Heart right ventricle (tissue), 16 donors: ENCODE data around the gene NPHP4. TPM values are rescaled to one million over a fixed set of nuclear protein-coding genes. Genes with fewer than 3 reads are reported as not detected.

Experiments used
- ATAC-seq, 8 donors: fragments of 200-7000 bp; cut with Tn5 transposase; one replicate each; pipeline ENCODE4 v1.9.1; 2020; ENCODE audit warnings: mild to moderate bottlenecking in 8 of 8, moderate library complexity in 8 of 8, moderate number of reproducible peaks in 1 of 8
- DNase-seq, 2 donors: peaks; one replicate each; pipeline ENCODE4 v3.0.0-alpha.2; 2020
- H3K27ac ChIP-seq, 10 donors: fragments of 200-600 bp; sonication (generic) in 2 of 10; one replicate each; pipeline versions ENCODE4 v1.5.0 to v1.8.0; 2020 to 2022; ENCODE audit warnings: mild to moderate bottlenecking in 3 of 10
- H3K27me3 ChIP-seq, 7 donors: fragments of 200-600 bp; one replicate each; pipeline ENCODE4 v1.8.0; 2021 to 2022; ENCODE audit warnings: mild to moderate bottlenecking in 2 of 7
- H3K36me3 ChIP-seq, 9 donors: fragments of 200-600 bp; sonication (generic) in 1 of 9; one replicate each; pipeline versions ENCODE4 v1.5.0 to v1.8.0; 2020 to 2022; ENCODE audit warnings: mild to moderate bottlenecking in 2 of 9
- H3K4me1 ChIP-seq, 9 donors: fragments of 200-600 bp; sonication (generic) in 1 of 9; one replicate each; pipeline versions ENCODE4 v1.5.0 to v1.8.0; 2020 to 2022; ENCODE audit warnings: mild to moderate bottlenecking in 4 of 9
- H3K4me3 ChIP-seq, 10 donors: fragments of 200-600 bp; sonication (generic) in 2 of 10; one replicate each; pipeline versions ENCODE4 v1.5.0 to v1.8.0; 2020 to 2022; ENCODE audit warnings: mild to moderate bottlenecking in 7 of 10, moderate library complexity in 2 of 10
- H3K9me3 ChIP-seq, 11 donors: fragments of 200-600 bp in 10 of 11; sonication (generic) in 2 of 11; one replicate each; pipeline versions ENCODE4 v1.5.0 to v1.8.0; 2013 to 2022; ENCODE audit warnings: mild to moderate bottlenecking in 2 of 11, control low read depth in 1 of 11, moderate library complexity in 1 of 11
- CTCF ChIP-seq, 9 donors: fragments of 200-600 bp; sonication (generic) in 2 of 9; IDR thresholded peaks; one replicate each; pipeline versions ENCODE4 v1.5.0 to v1.8.0; 2021 to 2022; ENCODE audit warnings: antibody characterized with exemption in 9 of 9, mild to moderate bottlenecking in 5 of 9, moderate library complexity in 1 of 9
- WGBS, 2 donors: extraction: QIAGEN DNeasy Blood & Tissue Kit; methylation state at CpG; one replicate each; pipeline ENCODE4 v1.1.7; 2013; ENCODE audit warnings: inconsistent platforms in 1 of 2; 5-methylcytosine and 5-hydroxymethylcytosine counted together
- intact Hi-C, 10 donors: fragments of 100-400 bp; cut with DNase I; formaldehyde crosslinking; loops; one replicate each; pipeline versions ENCODE4 v1.11.1 to v1.14.2; 2022
- polyA plus RNA-seq, 2 donors: library from polyadenylated mRNA; stranded (reverse); fragments of 200-250 nt; gene quantifications; one replicate each; pipeline ENCODE4 v1.2.3, GENCODE V29; 2013
- total RNA-seq, 10 donors: library from RNA; stranded (reverse); fragmentation: NEBNext Ultra II Directional in 3 of 10; extraction: Animal tissue kit (Norgen Biotek cat#: 25700) in 3 of 10; gene quantifications; one replicate each; pipeline versions ENCODE4 v1.2.1 to v1.2.4, GENCODE V29; 2021 to 2023
- donor health status: Arrhythmogenic right ventricular cardiomyopathy.
- donor health status: ischemic (EF 13 %, LVEDD 7.1; RV severe dilation, severe dysfunction).
- donor health status: healthy with polysubstance abuse.
- donor health status: DM: no; HTN: yes; CAD: no.
- donor health status: DM: no; HTN: no; CAD: no.
- donor health status: ischemic (EF 25% LVEDD 6.9; RV normal size, moderate dysfunction).
- donor health status: ischemic (EF 25% LVEDD 5.7; RV mildly dilated, moderate dysfunction).
- donor health status: healthy.
- donor health status: DM: yes; HTN: yes; CAD: no.
- donor health status: Ischemic cardiomyopathy.
- donor health status: ischemic (EF 35%, LVEDD 5.7; RV mildly dilated, moderate dysfunction).
- donor health status: nonischemic (EF 11% LVEDD 7.7; RV severe dilation, severe dysfunction).
- donor health status: DM: yes; HTN: yes; CAD: no.
- donor health status: PGD.
- donor health status: ischemic (EF 29% LVEDD 5.4; RV normal size, mild dysfunction).
- donor health status: nonischemic (EF 23%, LVEDD 6.1; RV moderate dilation, normal function).

The NPHP4 gene
- total and polyA plus RNA-seq, 12 donors: 2.4 to 5.7 (median 3.3) TPM

DNA sequence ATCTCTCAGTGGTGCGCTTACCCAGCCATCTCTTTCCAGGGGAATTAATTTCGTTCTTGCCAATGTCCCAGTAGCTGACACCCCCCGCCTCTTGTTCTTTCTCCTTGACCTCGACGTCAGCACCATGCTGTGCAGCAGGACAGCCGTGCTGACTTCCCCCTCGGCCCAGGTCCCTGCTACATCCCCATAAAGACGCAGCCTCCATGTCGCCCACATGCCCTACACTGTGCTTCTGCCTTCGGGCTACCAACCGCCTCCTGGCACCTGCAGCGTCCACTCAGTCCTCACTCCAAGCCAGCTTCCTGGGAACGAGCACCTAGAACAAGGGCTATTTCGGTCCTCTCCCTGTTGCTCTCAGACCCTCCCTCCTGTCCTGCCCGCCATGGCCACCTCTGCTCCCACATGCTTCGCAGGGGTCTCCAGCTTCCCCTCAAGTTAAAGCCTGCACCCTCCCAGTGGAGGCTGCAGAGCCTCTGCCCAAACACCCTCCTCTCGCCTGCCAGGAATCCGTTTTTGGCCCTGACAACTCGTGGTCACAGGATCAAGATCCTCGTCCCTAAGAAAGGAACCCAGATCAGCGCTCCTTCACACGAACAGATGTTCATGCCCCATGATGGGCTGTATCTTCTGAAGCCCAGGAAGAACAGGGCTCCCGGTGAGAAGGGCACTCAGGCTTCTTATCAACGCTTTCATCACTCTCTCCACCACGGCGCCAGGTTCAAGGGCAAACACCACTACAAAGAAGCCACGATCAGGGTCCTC, 109.7 kb downstream of the NPHP4 start:
- DNase-seq: no peak
- Histone ChIP-seq H3K9me3 (peaks cover 0 to 13% (median 0%) of the 10 kb centered on the region in 11 donors), H3K27ac (no peak overlapping the region), H3K27me3 (no peaks in the 10 kb centered on the region), H3K4me3 (no peak overlapping the region), H3K36me3 (peaks cover 0 to 43% (median 8%) of the 10 kb centered on the region in 9 donors), H3K4me1 (no peaks in the 10 kb centered on the region)
- no peak for TF ChIP-seq CTCF (IDR thresholded peaks at IDR 0.05)
- WGBS, 2 donors: 86 to 92% methylated on average over 27 of the region's 27 CpGs
- intact Hi-C loops: no loop called here
- ATAC-seq: no peak

GRCh38 chr1:5881526-5882222, 110.6 kb downstream of the NPHP4 start:
- H3K4me1 ChIP-seq: no peaks in the 10 kb centered on the region
- no peak for TF ChIP-seq CTCF (IDR thresholded peaks at IDR 0.05)
- H3K36me3 ChIP-seq: peaks cover 0 to 49% (median 8%) of the 10 kb centered on the region in 9 donors
- H3K27me3 ChIP-seq: no peaks in the 10 kb centered on the region
- peaks cover 0 to 13% (median 0%) of the 10 kb centered on the region in 11 donors for H3K9me3 ChIP-seq
- DNase-seq (no peak), ATAC-seq (no peak)
- intact Hi-C loops: no loop called here
- WGBS, 2 donors: 89 to 93% methylated on average over 22 of the region's 22 CpGs
- H3K27ac ChIP-seq: no peak overlapping the region
- H3K4me3 ChIP-seq: no peak overlapping the region

- Histone ChIP-seq H3K36me3 (peaks cover 0 to 49% (median 8%) of the 10 kb centered on the region in 9 donors), H3K4me3 (no peak overlapping the region), H3K9me3 (peaks cover 0 to 13% (median 0%) of the 10 kb centered on the region in 11 donors), H3K4me1 (no peaks in the 10 kb centered on the region), H3K27ac (no peak overlapping the region), H3K27me3 (no peaks in the 10 kb centered on the region)
- intact Hi-C loops: no loop called here
- WGBS, 2 donors: 95 to 97% methylated on average over 25 of the region's 25 CpGs
- DNase-seq (no peak), ATAC-seq (no peak)
- TF ChIP-seq CTCF (IDR thresholded peaks at IDR 0.05): no peak
These were observed 111.4 kb downstream of the NPHP4 start for GRCh38 chr1:5880630-5881405.

DNA sequence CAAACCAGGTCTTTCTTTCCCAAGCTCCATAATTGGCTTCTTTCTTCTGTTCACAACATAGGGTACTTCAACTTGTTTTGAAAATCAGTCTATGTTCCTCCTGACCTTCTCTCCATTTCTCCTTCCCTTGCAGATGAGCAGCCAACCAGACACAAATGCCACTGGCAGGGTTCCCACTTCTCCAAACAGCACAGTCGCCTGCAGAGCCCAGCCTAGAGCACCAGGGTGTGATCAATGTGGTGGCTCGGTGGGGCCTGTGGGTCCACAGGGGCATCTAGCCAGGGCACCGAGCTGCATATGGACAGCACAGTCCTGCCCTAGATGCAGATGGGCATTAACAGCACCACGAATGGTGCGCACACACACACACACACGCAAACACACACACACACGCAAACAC, 112.8 kb downstream of the NPHP4 start:
- ATAC-seq: no peak
- no peaks in the 10 kb centered on the region for H3K4me1 ChIP-seq
- no peak for TF ChIP-seq CTCF (IDR thresholded peaks at IDR 0.05)
- H3K4me3 ChIP-seq: no peak overlapping the region
- DNase-seq: no peak
- no peak overlapping the region for H3K27ac ChIP-seq
- intact Hi-C loops: no loop called here
- H3K36me3 ChIP-seq: peaks cover 0 to 58% (median 8%) of the 10 kb centered on the region in 9 donors
- 83 to 90% methylated on average over 7 of the region's 7 CpGs for WGBS, 2 donors
- peaks cover 0 to 13% (median 0%) of the 10 kb centered on the region in 11 donors for H3K9me3 ChIP-seq
- no peaks in the 10 kb centered on the region for H3K27me3 ChIP-seq
